ENCODE results near the gene FGD5. TPM values are rescaled to one million over a fixed set of nuclear protein-coding genes. Genes with fewer than 3 reads are reported as not detected.
A peak's percentile ranks its signal among the peaks of the same experiment; 100 is the strongest.

FGD5 gene
- polyA plus RNA-seq, 3 donors from 2014 or later = not detected

GRCh38 chr3:14783480-14784086, 35.2 kb upstream of the FGD5 start:
- no peak for DNase-seq
- Mint-ChIP-seq H3K36me3 (peaks cover 0 to 5% (median 0%) of the 10 kb centered on the region in 3 donors), H3K27me3 (ENCODE audit: low read depth in 3 of 3) (peaks cover 4 to 9% (median 6%) of the 10 kb centered on the region in 3 donors), H3K27ac (peak overlapping the region in 1 of 6 donors; percentile 18), H3K4me1 (no peaks in the 10 kb centered on the region), H3K4me3 (no peak overlapping the region), H3K9me3 (peaks cover 0 to 7% (median 3%) of the 10 kb centered on the region in 6 donors)

- no peaks in the 10 kb centered on the region for H3K36me3 Mint-ChIP-seq
- H3K4me3 Mint-ChIP-seq = no peak overlapping the region
- H3K27me3 Mint-ChIP-seq (ENCODE audit: low read depth in 3 of 3) = peaks cover 4 to 9% (median 6%) of the 10 kb centered on the region in 3 donors
- DNase-seq = no peak
- H3K4me1 Mint-ChIP-seq = no peaks in the 10 kb centered on the region
- H3K27ac Mint-ChIP-seq = no peak overlapping the region
- H3K9me3 Mint-ChIP-seq = peaks cover 0 to under 1% (median 0%) of the 10 kb centered on the region in 6 donors
These were observed 34.6 kb upstream of the FGD5 start for GRCh38 chr3:14784087-14784681.

- DNase-seq = no peak
- Mint-ChIP-seq H3K27ac (no peak overlapping the region), H3K4me3 (no peak overlapping the region), H3K4me1 (no peaks in the 10 kb centered on the region), H3K36me3 (no peaks in the 10 kb centered on the region), H3K9me3 (no peaks in the 10 kb centered on the region), H3K27me3 (ENCODE audit: low read depth in 3 of 3) (peaks cover 4 to 7% (median 6%) of the 10 kb centered on the region in 3 donors)
These were observed 33.3 kb upstream of the FGD5 start for GRCh38 chr3:14785207-14786155.

DNA sequence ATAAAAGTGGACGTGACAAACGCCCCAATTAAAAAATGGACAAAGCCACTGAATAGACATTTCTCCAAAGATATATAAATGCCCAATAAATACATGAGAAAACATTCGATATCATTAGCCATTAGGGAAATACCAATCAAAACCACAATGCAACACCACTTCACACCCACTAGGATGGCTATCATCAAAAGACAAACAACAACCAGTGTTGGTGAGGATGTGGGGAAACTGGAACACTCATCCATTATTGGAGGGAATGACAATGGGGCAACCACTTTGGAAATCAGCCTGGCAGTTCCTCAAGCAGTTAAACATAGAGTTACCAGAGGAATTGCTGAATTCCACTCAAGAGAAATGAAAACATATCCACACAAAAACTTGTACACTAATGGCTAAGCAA, 32.4 kb upstream of the FGD5 start:
- no peak overlapping the region for H3K27ac Mint-ChIP-seq
- H3K4me1 Mint-ChIP-seq = no peaks in the 10 kb centered on the region
- peaks cover 4 to 9% (median 5%) of the 10 kb centered on the region in 3 donors for H3K27me3 Mint-ChIP-seq (ENCODE audit: low read depth in 3 of 3)
- DNase-seq = no peak
- H3K36me3 Mint-ChIP-seq = no peaks in the 10 kb centered on the region
- no peaks in the 10 kb centered on the region for H3K9me3 Mint-ChIP-seq
- no peak overlapping the region for H3K4me3 Mint-ChIP-seq

DNA sequence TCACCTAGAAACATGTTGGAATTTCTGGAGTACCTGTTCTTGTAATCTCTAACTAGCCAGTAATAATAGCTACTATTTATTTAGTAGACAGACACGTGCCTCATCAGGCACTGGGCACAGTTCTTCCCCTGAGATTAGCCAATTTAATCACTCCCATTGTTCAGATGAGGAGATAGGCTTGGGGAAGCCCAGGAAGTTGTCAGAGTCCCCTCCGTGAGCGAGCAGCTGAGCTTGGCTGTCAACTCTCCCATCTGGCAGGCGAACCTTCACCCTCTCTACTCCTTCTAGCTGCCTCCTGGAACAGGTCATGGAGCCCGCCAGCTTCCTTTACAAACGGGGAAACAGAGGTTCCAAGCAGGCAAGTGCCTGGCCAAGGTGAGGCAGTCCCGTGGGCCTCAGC, 31.1 kb upstream of the FGD5 start:
- no peaks in the 10 kb centered on the region for H3K4me1 Mint-ChIP-seq
- no peaks in the 10 kb centered on the region for H3K36me3 Mint-ChIP-seq
- H3K27me3 Mint-ChIP-seq (ENCODE audit: low read depth in 3 of 3) = peaks cover 4 to 11% (median 7%) of the 10 kb centered on the region in 3 donors
- no peak overlapping the region for H3K4me3 Mint-ChIP-seq
- no peak for DNase-seq
- H3K27ac Mint-ChIP-seq = no peak overlapping the region
- H3K9me3 Mint-ChIP-seq = no peaks in the 10 kb centered on the region

GRCh38 chr3:14788644-14789043, 30.1 kb upstream of the FGD5 start:
- Mint-ChIP-seq H3K27ac (no peak overlapping the region), H3K4me1 (no peaks in the 10 kb centered on the region), H3K36me3 (no peaks in the 10 kb centered on the region), H3K27me3 (ENCODE audit: low read depth in 3 of 3) (peaks cover 1 to 11% (median 7%) of the 10 kb centered on the region in 3 donors), H3K9me3 (no peaks in the 10 kb centered on the region), H3K4me3 (no peak overlapping the region)
- DNase-seq = no peak

- H3K36me3 Mint-ChIP-seq = no peaks in the 10 kb centered on the region
- no peak overlapping the region for H3K27ac Mint-ChIP-seq
- no peaks in the 10 kb centered on the region for H3K4me1 Mint-ChIP-seq
- no peak for DNase-seq
- H3K9me3 Mint-ChIP-seq = no peaks in the 10 kb centered on the region
- no peak overlapping the region for H3K4me3 Mint-ChIP-seq
- peaks cover 1 to 11% (median 7%) of the 10 kb centered on the region in 3 donors for H3K27me3 Mint-ChIP-seq (ENCODE audit: low read depth in 3 of 3)
These were observed 29.5 kb upstream of the FGD5 start for GRCh38 chr3:14789221-14789620.

DNA sequence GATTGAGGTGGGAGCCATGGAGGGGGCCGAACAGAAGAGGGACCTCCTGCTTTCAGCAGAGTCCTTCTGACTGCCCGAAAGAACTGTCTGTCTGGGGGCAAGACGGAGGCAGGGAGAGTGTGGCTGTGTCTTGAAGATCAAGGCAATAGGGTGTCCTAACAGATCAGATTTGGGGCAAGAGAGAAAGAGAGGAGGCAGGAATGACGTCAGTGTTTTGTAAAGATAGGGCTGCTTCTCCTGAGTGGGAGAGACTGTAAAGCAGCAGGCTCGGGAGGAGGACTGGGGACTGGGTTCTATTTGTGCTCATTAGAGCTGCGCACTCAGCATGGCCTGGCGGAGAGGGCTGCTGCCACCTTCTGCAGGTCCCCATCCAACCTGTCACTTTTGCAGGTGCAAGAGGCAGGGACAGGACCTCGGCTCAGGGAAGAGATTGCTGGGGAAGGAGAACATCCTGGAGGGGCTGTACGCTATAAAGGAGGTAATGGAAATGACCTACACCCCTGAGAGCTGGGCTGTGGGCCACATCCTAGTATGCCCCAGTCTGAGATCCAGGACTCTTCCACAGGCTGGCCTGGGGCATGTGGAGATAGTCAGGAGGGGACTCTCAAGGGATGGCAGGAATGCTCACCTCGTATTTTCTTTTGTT, 29.0 kb upstream of the FGD5 start:
- DNase-seq = no peak
- Mint-ChIP-seq H3K36me3 (no peaks in the 10 kb centered on the region), H3K9me3 (no peaks in the 10 kb centered on the region), H3K27ac (no peak overlapping the region), H3K27me3 (ENCODE audit: low read depth in 3 of 3) (peaks cover 1 to 11% (median 7%) of the 10 kb centered on the region in 3 donors), H3K4me1 (no peaks in the 10 kb centered on the region), H3K4me3 (no peak overlapping the region)

DNA sequence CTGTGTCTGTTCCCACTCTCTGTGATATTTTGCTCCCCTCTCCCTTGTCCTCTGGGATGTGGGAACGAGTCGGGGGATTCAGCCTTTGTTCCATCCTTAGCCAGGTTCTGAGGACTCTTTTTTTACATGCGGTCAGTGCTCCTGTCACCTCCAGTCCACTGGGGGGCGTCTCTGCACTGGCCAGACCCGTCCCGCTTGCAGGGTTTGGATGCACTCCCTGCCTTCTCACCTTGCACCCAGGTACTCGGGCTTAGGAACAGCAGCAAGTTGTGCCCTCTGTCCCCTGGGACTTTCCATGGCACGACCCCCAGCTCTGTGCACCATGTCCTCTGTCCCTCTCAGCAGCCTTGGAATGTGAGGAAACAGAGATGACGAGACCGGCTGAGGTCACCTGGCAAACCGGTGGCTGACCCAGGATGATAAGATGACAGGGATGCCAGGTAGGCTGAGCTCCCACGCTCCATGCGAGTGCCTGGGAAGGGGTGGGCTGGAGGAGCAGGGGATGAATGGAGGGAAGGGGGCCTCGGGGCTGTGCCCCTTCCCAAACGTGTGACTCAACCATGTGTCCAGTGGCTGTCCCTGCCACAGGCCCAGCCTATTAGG, 27.3 kb upstream of the FGD5 start:
- Mint-ChIP-seq H3K4me3 (no peak overlapping the region), H3K4me1 (no peaks in the 10 kb centered on the region)
- DNase-seq = no peak

DNA sequence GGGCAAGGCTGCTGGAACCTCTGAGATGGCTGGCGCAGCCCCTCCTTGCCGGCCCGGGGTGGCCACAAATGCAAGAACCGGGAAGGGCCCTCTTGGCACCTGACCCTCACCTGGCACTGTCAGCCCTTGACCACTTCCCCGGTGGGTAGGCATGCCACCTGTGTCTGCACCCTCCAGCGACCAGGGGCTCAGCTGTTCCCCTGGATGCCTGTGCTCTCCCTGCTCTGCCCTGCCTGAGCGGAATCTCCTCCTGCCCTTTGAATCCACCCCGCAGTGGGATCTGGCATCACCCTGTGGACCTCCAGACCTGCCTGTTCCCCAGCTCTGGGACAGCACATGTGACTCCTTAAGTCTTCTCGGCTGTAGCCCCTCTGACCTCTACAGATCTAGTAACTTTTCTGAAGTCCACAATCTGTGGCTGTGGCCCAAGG, 26.1 kb upstream of the FGD5 start:
- Mint-ChIP-seq H3K27ac (no peak overlapping the region), H3K27me3 (ENCODE audit: low read depth in 3 of 3) (peaks cover 3 to 9% (median 3%) of the 10 kb centered on the region in 3 donors), H3K36me3 (no peaks in the 10 kb centered on the region), H3K4me1 (no peaks in the 10 kb centered on the region), H3K9me3 (no peaks in the 10 kb centered on the region), H3K4me3 (no peak overlapping the region)
- no peak for DNase-seq

More for the DNA sequence above, 27.3 kb upstream of the FGD5 start:
- Mint-ChIP-seq H3K27ac (no peak overlapping the region), H3K9me3 (no peaks in the 10 kb centered on the region), H3K27me3 (ENCODE audit: low read depth in 3 of 3) (peaks cover 3 to 11% (median 7%) of the 10 kb centered on the region in 3 donors), H3K36me3 (no peaks in the 10 kb centered on the region)

- DNase-seq = no peak
- Mint-ChIP-seq H3K4me1 (no peaks in the 10 kb centered on the region), H3K9me3 (no peaks in the 10 kb centered on the region), H3K27me3 (ENCODE audit: low read depth in 3 of 3) (peaks cover 3 to 8% (median 3%) of the 10 kb centered on the region in 3 donors), H3K36me3 (no peaks in the 10 kb centered on the region), H3K4me3 (no peak overlapping the region), H3K27ac (no peak overlapping the region)
These were observed 25.5 kb upstream of the FGD5 start for GRCh38 chr3:14793126-14793857.

DNA sequence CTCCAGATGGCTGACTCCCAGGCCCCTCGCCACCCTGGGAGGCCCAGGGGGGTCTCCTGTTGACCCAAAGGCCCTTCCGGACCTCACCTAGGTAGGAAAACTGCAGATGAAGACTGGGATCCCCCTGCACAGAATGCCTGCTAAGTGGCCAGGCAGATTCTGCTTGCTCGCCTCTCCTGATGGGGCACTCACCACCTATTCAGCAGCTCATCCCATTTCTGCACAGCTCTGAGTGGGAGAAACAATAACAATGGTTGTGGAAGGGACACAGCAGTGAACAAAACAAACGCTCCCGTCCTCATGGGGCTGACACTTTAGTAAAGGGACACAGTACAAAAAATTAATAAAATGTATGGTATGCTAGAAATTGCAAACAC, 24.9 kb upstream of the FGD5 start:
- no peaks in the 10 kb centered on the region for H3K36me3 Mint-ChIP-seq
- H3K9me3 Mint-ChIP-seq = no peaks in the 10 kb centered on the region
- no peaks in the 10 kb centered on the region for H3K4me1 Mint-ChIP-seq
- peaks cover 3 to 8% (median 3%) of the 10 kb centered on the region in 3 donors for H3K27me3 Mint-ChIP-seq (ENCODE audit: low read depth in 3 of 3)
- no peak overlapping the region for H3K27ac Mint-ChIP-seq
- no peak for DNase-seq
- H3K4me3 Mint-ChIP-seq = no peak overlapping the region

GRCh38 chr3:14794435-14794834, 24.3 kb upstream of the FGD5 start:
- H3K4me3 Mint-ChIP-seq = no peak overlapping the region
- H3K9me3 Mint-ChIP-seq = no peaks in the 10 kb centered on the region
- no peaks in the 10 kb centered on the region for H3K4me1 Mint-ChIP-seq
- no peaks in the 10 kb centered on the region for H3K36me3 Mint-ChIP-seq
- no peak overlapping the region for H3K27ac Mint-ChIP-seq
- peaks cover 3 to 7% (median 3%) of the 10 kb centered on the region in 3 donors for H3K27me3 Mint-ChIP-seq (ENCODE audit: low read depth in 3 of 3)
- no peak for DNase-seq

Measured in immature natural killer cell (primary cell).